Choroid plexus epithelial cell (primary cell): ENCODE results near the gene DDX10.

Experiments
- DNase-seq: peaks from one replicate; pipeline ENCODE4 v3.0.0-alpha.2; 2010; ENCODE audit warnings: low read depth
- H3K4me3 ChIP-seq: 2 replicates; pipeline ENCODE4 v1.5.1; 2011; ENCODE audit warnings: low read depth, mild to moderate bottlenecking, control low read depth, low read length, moderate library complexity
- CTCF ChIP-seq: conservative IDR thresholded peaks from 2 replicates; pipeline ENCODE4 v1.5.1; 2011; ENCODE audit warnings: low read depth, mild to moderate bottlenecking, control low read depth, inconsistent platforms, low read length, moderate library complexity

Gene DDX10

DNA sequence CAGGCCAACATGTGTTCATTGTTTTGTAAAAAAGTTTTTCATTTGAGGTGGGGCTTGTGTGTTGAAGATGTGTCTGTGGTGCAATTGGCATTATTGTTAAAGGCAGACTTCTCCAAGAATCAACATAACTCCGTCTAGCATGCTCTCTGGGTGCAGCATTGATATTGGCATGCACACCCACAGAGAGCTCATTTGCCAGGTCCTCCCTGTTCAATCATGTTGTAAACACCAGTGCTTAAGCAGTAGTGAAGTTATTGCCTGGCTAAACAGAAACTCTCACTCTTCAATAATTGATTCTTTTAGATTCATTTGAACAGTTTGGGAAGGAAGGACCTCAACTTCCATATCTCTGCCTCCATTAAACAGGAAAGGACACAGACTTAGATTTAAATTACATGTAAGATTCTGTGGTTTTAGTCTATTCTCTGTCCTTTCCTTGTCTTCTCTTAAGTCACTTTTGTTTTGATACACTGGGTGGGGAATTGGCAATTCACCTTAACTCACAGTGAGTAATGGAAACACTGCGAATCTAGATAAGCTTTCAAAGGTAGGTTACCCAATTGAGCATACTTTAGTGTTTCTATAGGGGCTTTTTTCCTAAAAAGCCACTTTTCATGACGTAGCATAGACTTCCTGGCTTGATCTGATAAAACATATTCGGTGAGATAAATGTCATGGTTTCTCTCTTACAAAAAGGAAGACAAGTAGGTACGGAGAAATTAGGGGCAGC lies 40.5 kb upstream of the DDX10 start:
- H3K4me3 ChIP-seq, result no peak overlapping the region
- no peak for TF ChIP-seq CTCF
- no peak for DNase-seq

GRCh38 chr11:108628326-108628725 lies 36.5 kb upstream of the DDX10 start:
- DNase-seq, result no peak
- no peak overlapping the region for H3K4me3 ChIP-seq
- TF ChIP-seq CTCF, result no peak

DNA sequence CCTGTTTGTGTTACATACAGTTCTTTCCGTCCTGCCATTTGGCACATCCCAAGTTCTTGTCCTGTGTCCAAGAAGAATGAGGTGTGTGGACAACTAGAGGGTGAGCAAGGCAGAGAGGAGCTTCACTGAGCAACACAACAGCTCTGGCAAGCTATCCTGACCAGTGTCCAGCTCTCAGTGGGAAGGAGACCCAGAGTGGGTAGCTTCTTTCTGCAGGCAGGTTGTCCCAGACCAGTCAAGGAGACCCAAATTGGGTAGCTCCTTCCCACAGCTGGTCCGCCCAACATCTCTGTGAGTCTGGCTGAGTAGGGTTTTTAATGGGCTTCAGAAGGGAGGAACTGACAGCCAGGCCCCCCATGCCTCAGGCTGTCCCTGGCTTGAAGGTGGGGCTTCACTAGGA lies 36.1 kb upstream of the DDX10 start:
- no peak overlapping the region for H3K4me3 ChIP-seq
- DNase-seq, result no peak
- TF ChIP-seq CTCF, result no peak

DNA sequence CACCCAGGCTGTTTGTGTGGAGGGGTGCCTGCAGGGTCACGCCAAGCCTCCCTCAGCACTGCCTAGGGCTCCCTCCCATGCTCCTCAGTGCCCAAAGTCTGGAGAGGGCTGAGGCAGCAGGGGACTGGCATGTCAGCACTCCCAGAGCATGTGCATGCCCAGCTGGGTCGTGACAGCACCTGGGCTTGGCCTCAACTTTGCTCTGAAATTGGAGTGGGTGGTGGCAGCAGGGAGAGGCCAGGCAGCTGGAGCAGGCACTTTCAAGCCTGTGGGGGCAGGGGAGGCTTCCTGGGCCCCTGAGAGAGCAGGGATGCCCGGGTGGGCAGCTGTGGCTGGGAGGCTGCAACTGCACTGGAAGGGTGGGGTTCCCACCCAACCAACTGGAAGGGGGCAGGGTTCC lies 35.6 kb upstream of the DDX10 start:
- H3K4me3 ChIP-seq, result no peak overlapping the region
- no peak for TF ChIP-seq CTCF
- no peak for DNase-seq

GRCh38 chr11:108632041-108632704 lies 32.7 kb upstream of the DDX10 start:
- DNase-seq, result no peak
- no peak for TF ChIP-seq CTCF
- no peak overlapping the region for H3K4me3 ChIP-seq

- TF ChIP-seq CTCF, result no peak
- no peak for DNase-seq
These were observed 29.8 kb upstream of the DDX10 start for GRCh38 chr11:108635106-108635505.

DNA sequence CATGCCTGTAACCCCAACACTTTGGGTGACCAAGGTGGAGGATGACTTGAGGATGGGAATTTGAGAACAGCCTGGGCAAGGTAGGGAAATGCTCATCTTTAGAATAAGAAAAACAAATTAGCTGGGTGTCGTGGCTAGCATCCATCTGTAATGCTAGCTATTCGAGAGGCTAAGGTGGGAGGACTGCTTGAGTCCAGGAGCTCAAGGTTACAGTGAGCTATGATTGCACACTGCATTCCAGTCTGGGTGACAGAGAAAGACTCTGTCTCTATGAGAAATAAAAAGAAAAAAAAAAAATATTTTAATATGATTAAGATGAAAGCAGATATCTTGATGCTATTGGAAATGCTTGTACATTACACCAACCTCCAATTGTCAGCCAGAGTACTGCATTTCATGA lies 28.6 kb upstream of the DDX10 start:
- H3K4me3 ChIP-seq, result no peak overlapping the region
- no peak for TF ChIP-seq CTCF
- no peak for DNase-seq

More at GRCh38 chr11:108635106-108635505, 29.8 kb upstream of the DDX10 start:
- no peak overlapping the region for H3K4me3 ChIP-seq
